Sigmoid colon (tissue), 7 donors: Measurements from ENCODE around the gene GP2. TPM values are rescaled to one million over a fixed set of nuclear protein-coding genes. Genes with fewer than 3 reads are reported as not detected.

ENCODE experiments used
- DNase-seq: peaks from one replicate; pipeline ENCODE4 v3.0.0-alpha.2; 2019
- H3K27ac ChIP-seq, 4 donors: fragments of 200-600 bp; sonication (generic); one replicate each; pipeline ENCODE4 v1.5.1; 2016 to 2019; ENCODE audit warnings: mild to moderate bottlenecking in 1 of 4
- H3K27me3 ChIP-seq, 3 donors: fragments of 200-600 bp; sonication (generic); one replicate each; pipeline ENCODE4 v1.5.1; 2019; ENCODE audit warnings: mild to moderate bottlenecking in 1 of 3
- H3K36me3 ChIP-seq, 4 donors: fragments of 200-600 bp; sonication (generic); one replicate each; pipeline ENCODE4 v1.5.1; 2016 to 2019
- H3K4me1 ChIP-seq, 4 donors: fragments of 200-600 bp; sonication (generic); one replicate each; pipeline ENCODE4 v1.5.1; 2017 to 2019
- H3K4me3 ChIP-seq, 4 donors: fragments of 200-600 bp; sonication (generic); one replicate each; pipeline ENCODE4 v1.5.1; 2017 to 2019; ENCODE audit warnings: mild to moderate bottlenecking in 2 of 4, moderate library complexity in 1 of 4
- H3K9me3 ChIP-seq, 4 donors: fragments of 200-600 bp in 3 of 4; sonication (generic) in 3 of 4; one replicate each; pipeline versions ENCODE4 v1.5.1 to v1.6.1; 2013 to 2019
- CTCF ChIP-seq, 4 experiments: fragments of 450-650 bp in 3 of 4; fragments of 200-600 bp in 1 of 4; IDR thresholded peaks; one replicate each; pipeline ENCODE4 v1.5.1; 2016 to 2019; ENCODE audit warnings: antibody characterized with exemption in 4 of 4, mild to moderate bottlenecking in 3 of 4, moderate library complexity in 2 of 4
- EP300 ChIP-seq, 4 donors: sonication (generic); formaldehyde crosslinking; IDR thresholded peaks; one replicate each; pipeline ENCODE4 v1.6.1; 2017; ENCODE audit warnings: antibody characterized with exemption in 4 of 4
- POLR2A ChIP-seq, 2 donors: fragments of 450-650 bp; IDR thresholded peaks; one replicate each; pipeline ENCODE4 v1.6.1; 2016; ENCODE audit warnings: antibody characterized with exemption in 2 of 2, mild to moderate bottlenecking in 2 of 2, moderate library complexity in 2 of 2
- POLR2AphosphoS5 ChIP-seq, 4 donors: sonication (generic); formaldehyde crosslinking; IDR thresholded peaks; one replicate each; pipeline ENCODE4 v1.6.1; 2017; ENCODE audit warnings: antibody characterized with exemption in 4 of 4
- WGBS, 2 donors: extraction: QIAGEN DNeasy Blood & Tissue Kit; methylation state at CpG; one replicate each; pipeline ENCODE4 v1.1.7; 2013; 5-methylcytosine and 5-hydroxymethylcytosine counted together
- intact Hi-C: fragments of 100-400 bp; cut with DNase I; formaldehyde crosslinking; loops from one replicate; pipeline ENCODE4 v1.15.1; 2023
- polyA plus RNA-seq, 3 donors: library from polyadenylated mRNA; stranded (reverse); fragments of 200-250 nt; gene quantifications; one replicate each; pipeline ENCODE4 v1.2.3, GENCODE V29; 2013
- total RNA-seq, 4 donors: library from RNA; depleted of rRNA; stranded (reverse); fragments of >200 nt; gene quantifications; one replicate each; pipeline ENCODE4 v1.1.0, GENCODE V29; 2016
- donor health status: healthy with polysubstance abuse.
- donor health status: Bipolar disorder and iron deficiency.
- donor health status: healthy.

The GP2 gene
- total and polyA plus RNA-seq, 7 donors, result 1.0 to 12.0 (median 3.5) TPM; not detected in 4

GRCh38 chr16:20363191-20363590, 35.9 kb upstream of the GP2 start:
- intact Hi-C loops, result no loop called here
- TF ChIP-seq POLR2AphosphoS5 (IDR thresholded peaks at IDR 0.05) (no peak), EP300 (IDR thresholded peaks at IDR 0.05) (no peak), POLR2A (IDR thresholded peaks at IDR 0.05) (no peak), CTCF (IDR thresholded peaks at IDR 0.05) (no peak)
- WGBS, 2 donors, result 51 to 72% methylated on average over 2 of the region's 2 CpGs
- Histone ChIP-seq H3K27ac (no peak overlapping the region), H3K36me3 (no peaks in the 10 kb centered on the region), H3K4me1 (no peaks in the 10 kb centered on the region), H3K4me3 (no peak overlapping the region), H3K9me3 (no peaks in the 10 kb centered on the region), H3K27me3 (peaks cover 0 to under 1% (median 0%) of the 10 kb centered on the region in 3 donors)
- no peak for DNase-seq

GRCh38 chr16:20359997-20360396, 32.7 kb upstream of the GP2 start:
- Histone ChIP-seq H3K9me3 (no peaks in the 10 kb centered on the region), H3K4me3 (no peak overlapping the region), H3K36me3 (no peaks in the 10 kb centered on the region), H3K27ac (no peak overlapping the region), H3K27me3 (peaks cover 0 to 11% (median 0%) of the 10 kb centered on the region in 3 donors), H3K4me1 (no peaks in the 10 kb centered on the region)
- TF ChIP-seq POLR2A (IDR thresholded peaks at IDR 0.05), result no peak
- intact Hi-C loops, result no loop called here
- WGBS, 2 donors, result 67 to 78% methylated on average over 2 of the region's 2 CpGs
- no peak for DNase-seq

GRCh38 chr16:20355114-20355782, 27.9 kb upstream of the GP2 start:
- 77 to 78% methylated on average over 7 of the region's 7 CpGs for WGBS, 2 donors
- no peak for DNase-seq
- H3K27me3 ChIP-seq, result peaks cover 0 to 11% (median 0%) of the 10 kb centered on the region in 3 donors
- no peak overlapping the region for H3K27ac ChIP-seq
- TF ChIP-seq POLR2A (IDR thresholded peaks at IDR 0.05) (no peak), EP300 (IDR thresholded peaks at IDR 0.05) (no peak), CTCF (IDR thresholded peaks at IDR 0.05) (no peak), POLR2AphosphoS5 (IDR thresholded peaks at IDR 0.05) (no peak)
- H3K4me3 ChIP-seq, result no peak overlapping the region
- H3K4me1 ChIP-seq, result no peaks in the 10 kb centered on the region
- no peaks in the 10 kb centered on the region for H3K9me3 ChIP-seq
- no peaks in the 10 kb centered on the region for H3K36me3 ChIP-seq
- intact Hi-C loops, result no loop called here

- H3K9me3 ChIP-seq, result no peaks in the 10 kb centered on the region
- intact Hi-C loops, result no loop called here
- H3K4me3 ChIP-seq, result no peak overlapping the region
- H3K36me3 ChIP-seq, result no peaks in the 10 kb centered on the region
- no peaks in the 10 kb centered on the region for H3K4me1 ChIP-seq
- TF ChIP-seq CTCF (IDR thresholded peaks at IDR 0.05) (no peak), POLR2AphosphoS5 (IDR thresholded peaks at IDR 0.05) (no peak), POLR2A (IDR thresholded peaks at IDR 0.05) (no peak), EP300 (IDR thresholded peaks at IDR 0.05) (no peak)
- H3K27ac ChIP-seq, result no peak overlapping the region
- peaks cover 0 to 17% (median 6%) of the 10 kb centered on the region in 3 donors for H3K27me3 ChIP-seq
- DNase-seq, result no peak
Observed at GRCh38 chr16:20353379-20353778, 26.1 kb upstream of the GP2 start.

- WGBS, 2 donors, result 36 to 77% methylated on average over 2 of the region's 2 CpGs
- Histone ChIP-seq H3K4me1 (no peaks in the 10 kb centered on the region), H3K27ac (no peak within 1 kb of the TSS), H3K27me3 (peaks cover 0 to 21% (median 9%) of the 10 kb centered on the region in 3 donors), H3K36me3 (no peaks in the 10 kb centered on the region), H3K4me3 (no peak within 1 kb of the TSS), H3K9me3 (no peaks in the 10 kb centered on the region)
- TF ChIP-seq CTCF (IDR thresholded peaks at IDR 0.05) (no peak), POLR2A (IDR thresholded peaks at IDR 0.05) (no peak), POLR2AphosphoS5 (IDR thresholded peaks at IDR 0.05) (no peak), EP300 (IDR thresholded peaks at IDR 0.05) (no peak)
- no peak for DNase-seq
- intact Hi-C loops, result no loop called here
Observed at GRCh38 chr16:20352615-20353014, 25.3 kb upstream of the GP2 start, which contains the start of gene UMOD. Gene UMOD (minus strand): TSS chr16:20352715. CDS start chr16:20350737, 1,978 bp downstream.
